NT2/D1 (cell line): ENCODE data around the gene HSPB1.

Experiments
- SUZ12 ChIP-seq: IDR thresholded peaks from 2 replicates; pipeline ENCODE4 v1.6.1; 2011; ENCODE audit not compliant: insufficient read length, insufficient read depth; ENCODE audit errors: extremely low read depth
- ZNF274 ChIP-seq: IDR thresholded peaks from 2 replicates; pipeline ENCODE4 v1.6.1; 2011; ENCODE audit warnings: mild to moderate bottlenecking, low read depth, low read length

GRCh38 chr7:76259124-76260093 is 43.1 kb upstream of the HSPB1 start:
- TF ChIP-seq SUZ12 = no peak
- TF ChIP-seq ZNF274 = no peak
